CD4-positive, CD25-positive, alpha-beta regulatory T cell (primary cell): Measurements from ENCODE around the gene NPBWR2. TPM values are rescaled to one million over a fixed set of nuclear protein-coding genes. Genes with fewer than 3 reads are reported as not detected.

ENCODE experiments used
- ATAC-seq, 2 donors: fragments of 150-1000 bp; cut with Tn5 transposase; one replicate each; pipeline ENCODE4 v1.10.0; 2021; ENCODE audit warnings: low read depth in 2 of 2, moderate number of reproducible peaks in 2 of 2, moderate library complexity in 1 of 2
- DNase-seq, 3 donors: peaks; one replicate each; pipeline versions ENCODE4 v3.0.0 to v3.0.0-alpha.2; 2012 to 2022; ENCODE audit warnings: mixed read lengths in 1 of 3
- H3K27ac ChIP-seq: one replicate; pipeline ENCODE4 v1.7.0; 2013; ENCODE audit warnings: mild to moderate bottlenecking, low read length; ENCODE audit not compliant: insufficient read depth, poor library complexity, severe bottlenecking
- H3K27me3 ChIP-seq: one replicate; pipeline ENCODE4 v1.7.0; 2013; ENCODE audit warnings: low read length; ENCODE audit not compliant: control insufficient read depth, insufficient read depth
- H3K36me3 ChIP-seq: one replicate; pipeline ENCODE4 v1.7.0; 2013; ENCODE audit warnings: mild to moderate bottlenecking, low read length, moderate library complexity; ENCODE audit not compliant: control insufficient read depth, insufficient read depth
- H3K4me1 ChIP-seq: 2 replicates; pipeline ENCODE4 v1.7.0; 2013; ENCODE audit warnings: mild to moderate bottlenecking, low read length; ENCODE audit not compliant: insufficient read depth, control insufficient read depth, poor library complexity, severe bottlenecking
- H3K4me3 ChIP-seq: one replicate; pipeline ENCODE4 v1.7.0; 2013; ENCODE audit warnings: low read depth, mild to moderate bottlenecking, low read length, moderate library complexity
- H3K9me3 ChIP-seq, 2 experiments: 1 replicate in 1 of 2; 2 replicates in 1 of 2; pipeline ENCODE4 v1.7.0; 2013; ENCODE audit warnings: low read length in 2 of 2, mild to moderate bottlenecking in 1 of 2, moderate library complexity in 1 of 2; ENCODE audit not compliant: control insufficient read depth in 2 of 2
- H3K27ac Mint-ChIP-seq, 3 donors: one replicate each; pipeline ENCODE4 v1.8.0; 2020 to 2022; ENCODE audit warnings: mild to moderate bottlenecking in 3 of 3, mixed read lengths in 3 of 3, moderate library complexity in 2 of 3
- H3K27me3 Mint-ChIP-seq: one replicate; pipeline ENCODE4 v1.8.0; 2022; ENCODE audit warnings: mild to moderate bottlenecking, mixed read lengths
- H3K36me3 Mint-ChIP-seq: one replicate; pipeline ENCODE4 v1.8.0; 2020; ENCODE audit warnings: mixed read lengths
- H3K4me1 Mint-ChIP-seq, 4 donors: one replicate each; pipeline ENCODE4 v1.8.0; 2020 to 2022; ENCODE audit warnings: mixed read lengths in 4 of 4, mild to moderate bottlenecking in 1 of 4
- H3K4me3 Mint-ChIP-seq, 4 donors: one replicate each; pipeline ENCODE4 v1.8.0; 2020 to 2022; ENCODE audit warnings: mild to moderate bottlenecking in 4 of 4, mixed read lengths in 4 of 4, moderate library complexity in 3 of 4
- H3K9me3 Mint-ChIP-seq, 7 donors: one replicate each; pipeline ENCODE4 v1.8.0; 2020 to 2022; ENCODE audit warnings: mixed read lengths in 7 of 7, mild to moderate bottlenecking in 3 of 7, moderate library complexity in 2 of 7
- polyA plus RNA-seq, 4 donors: library from polyadenylated mRNA; unstranded; fragments of 300-500 nt; fragmentation: Illumina TruSeq; gene quantifications; one replicate each; pipeline ENCODE4 v1.2.3, GENCODE V29; 2021
- total RNA-seq: library from RNA; stranded (reverse); gene quantifications from one replicate; pipeline ENCODE4 v1.2.3, GENCODE V29; 2022

NPBWR2 gene
- total and polyA plus RNA-seq, 5 donors from 2014 or later: not detected

- ATAC-seq (no peak), DNase-seq (no peak)
- H3K9me3 Mint-ChIP-seq: peaks cover 0 to 2% (median 0%) of the 10 kb centered on the region in 7 donors
- H3K27me3 Mint-ChIP-seq: no peaks in the 10 kb centered on the region
- H3K27ac ChIP-seq: no peak overlapping the region
- H3K4me1 Mint-ChIP-seq: no peaks in the 10 kb centered on the region
- no peaks in the 10 kb centered on the region for H3K36me3 Mint-ChIP-seq
- no peak overlapping the region for H3K4me3 ChIP-seq
- H3K27ac Mint-ChIP-seq: no peak overlapping the region
- no peaks in the 10 kb centered on the region for H3K4me1 ChIP-seq
- no peaks in the 10 kb centered on the region for H3K36me3 ChIP-seq
- H3K27me3 ChIP-seq: no peaks in the 10 kb centered on the region
- H3K4me3 Mint-ChIP-seq: no peak overlapping the region
- H3K9me3 ChIP-seq: no peaks in the 10 kb centered on the region
These were observed 45.5 kb upstream of the NPBWR2 start for GRCh38 chr20:64152906-64153305.

- no peaks in the 10 kb centered on the region for H3K9me3 ChIP-seq
- no peak overlapping the region for H3K27ac Mint-ChIP-seq
- H3K4me3 ChIP-seq: no peak overlapping the region
These were observed 44.5 kb upstream of the NPBWR2 start for GRCh38 chr20:64151633-64152530.

GRCh38 chr20:64150756-64151632, 43.6 kb upstream of the NPBWR2 start:
- H3K27ac Mint-ChIP-seq: no peak overlapping the region
- ATAC-seq: no peak
- peak overlapping the region in 1 of 4 donors; percentile 28 for H3K4me3 Mint-ChIP-seq

More at GRCh38 chr20:64151633-64152530, 44.5 kb upstream of the NPBWR2 start:
- Histone ChIP-seq H3K27me3 (no peaks in the 10 kb centered on the region), H3K4me1 (no peaks in the 10 kb centered on the region), H3K27ac (no peak overlapping the region), H3K36me3 (no peaks in the 10 kb centered on the region)
- peaks cover 0 to 5% (median 0%) of the 10 kb centered on the region in 7 donors for H3K9me3 Mint-ChIP-seq
- no peaks in the 10 kb centered on the region for H3K27me3 Mint-ChIP-seq
- DNase-seq: no peak
- H3K4me3 Mint-ChIP-seq: no peak overlapping the region
- no peaks in the 10 kb centered on the region for H3K4me1 Mint-ChIP-seq
- no peaks in the 10 kb centered on the region for H3K36me3 Mint-ChIP-seq
- ATAC-seq: no peak

GRCh38 chr20:64149809-64150560, 42.6 kb upstream of the NPBWR2 start:
- no peaks in the 10 kb centered on the region for H3K4me1 ChIP-seq
- H3K27ac ChIP-seq: no peak overlapping the region
- no peak overlapping the region for H3K27ac Mint-ChIP-seq
- H3K9me3 ChIP-seq: peaks cover 6 to 8% of the 10 kb centered on the region in 2 experiments
- no peaks in the 10 kb centered on the region for H3K4me1 Mint-ChIP-seq
- ATAC-seq (no peak), DNase-seq (no peak)
- no peaks in the 10 kb centered on the region for H3K27me3 Mint-ChIP-seq
- no peak overlapping the region for H3K4me3 Mint-ChIP-seq
- H3K9me3 Mint-ChIP-seq: peaks cover 0 to 5% (median 0%) of the 10 kb centered on the region in 7 donors
- H3K36me3 ChIP-seq: no peaks in the 10 kb centered on the region
- H3K4me3 ChIP-seq: no peak overlapping the region
- H3K36me3 Mint-ChIP-seq: no peaks in the 10 kb centered on the region
- H3K27me3 ChIP-seq: no peaks in the 10 kb centered on the region

More at GRCh38 chr20:64150756-64151632, 43.6 kb upstream of the NPBWR2 start:
- Histone ChIP-seq H3K4me1 (no peaks in the 10 kb centered on the region), H3K27ac (no peak overlapping the region), H3K4me3 (no peak overlapping the region), H3K36me3 (no peaks in the 10 kb centered on the region), H3K9me3 (no peaks in the 10 kb centered on the region), H3K27me3 (no peaks in the 10 kb centered on the region)
- no peak for DNase-seq
- H3K4me1 Mint-ChIP-seq: no peaks in the 10 kb centered on the region
- no peaks in the 10 kb centered on the region for H3K36me3 Mint-ChIP-seq
- H3K9me3 Mint-ChIP-seq: peaks cover 0 to 5% (median 0%) of the 10 kb centered on the region in 7 donors
- H3K27me3 Mint-ChIP-seq: no peaks in the 10 kb centered on the region

GRCh38 chr20:64149141-64149540, 41.8 kb upstream of the NPBWR2 start:
- ATAC-seq: no peak
- Mint-ChIP-seq H3K4me3 (no peak overlapping the region), H3K9me3 (peaks cover 1 to 12% (median 6%) of the 10 kb centered on the region in 7 donors), H3K4me1 (no peaks in the 10 kb centered on the region), H3K27me3 (no peaks in the 10 kb centered on the region), H3K36me3 (no peaks in the 10 kb centered on the region), H3K27ac (peak overlapping the region in 1 of 3 donors; percentile 53)
- DNase-seq: no peak
- H3K36me3 ChIP-seq: no peaks in the 10 kb centered on the region
- H3K9me3 ChIP-seq: peaks cover 6 to 14% of the 10 kb centered on the region in 2 experiments
- no peaks in the 10 kb centered on the region for H3K4me1 ChIP-seq
- H3K4me3 ChIP-seq: no peak overlapping the region
- no peaks in the 10 kb centered on the region for H3K27me3 ChIP-seq
- H3K27ac ChIP-seq: no peak overlapping the region

GRCh38 chr20:64148581-64148980, 41.2 kb upstream of the NPBWR2 start:
- H3K4me1 ChIP-seq: no peaks in the 10 kb centered on the region
- ATAC-seq (no peak), DNase-seq (no peak)
- no peak overlapping the region for H3K27ac ChIP-seq
- H3K27me3 Mint-ChIP-seq: no peaks in the 10 kb centered on the region
- H3K36me3 Mint-ChIP-seq: no peaks in the 10 kb centered on the region
- H3K9me3 Mint-ChIP-seq: peaks cover 1 to 13% (median 6%) of the 10 kb centered on the region in 7 donors
- no peaks in the 10 kb centered on the region for H3K36me3 ChIP-seq
- H3K27ac Mint-ChIP-seq: no peak overlapping the region
- no peak overlapping the region for H3K4me3 ChIP-seq
- H3K4me1 Mint-ChIP-seq: no peaks in the 10 kb centered on the region
- H3K9me3 ChIP-seq: peaks cover 6 to 14% of the 10 kb centered on the region in 2 experiments
- H3K27me3 ChIP-seq: no peaks in the 10 kb centered on the region
- no peak overlapping the region for H3K4me3 Mint-ChIP-seq

- H3K4me1 ChIP-seq: no peaks in the 10 kb centered on the region
- Mint-ChIP-seq H3K4me3 (no peak overlapping the region), H3K27me3 (peaks cover 4% of the 10 kb centered on the region), H3K27ac (no peak overlapping the region), H3K4me1 (no peaks in the 10 kb centered on the region), H3K36me3 (no peaks in the 10 kb centered on the region), H3K9me3 (peaks cover 1 to 13% (median 6%) of the 10 kb centered on the region in 7 donors)
- no peaks in the 10 kb centered on the region for H3K27me3 ChIP-seq
- DNase-seq (no peak), ATAC-seq (no peak)
- no peak overlapping the region for H3K27ac ChIP-seq
- no peak overlapping the region for H3K4me3 ChIP-seq
- H3K9me3 ChIP-seq: peaks cover 6 to 14% of the 10 kb centered on the region in 2 experiments
- no peaks in the 10 kb centered on the region for H3K36me3 ChIP-seq
These were observed 39.6 kb upstream of the NPBWR2 start for GRCh38 chr20:64146936-64147477.
